SH-SY5Y (cell line): ENCODE data around the gene MYCN.

Experiments used
- GATA2 ChIP-seq: IDR thresholded peaks from 2 replicates; pipeline ENCODE4 v1.6.1; 2011; ENCODE audit warnings: mild to moderate bottlenecking, low read depth, low read length
- GATA3 ChIP-seq: IDR thresholded peaks from 2 replicates; pipeline ENCODE4 v1.6.1; 2011; ENCODE audit warnings: low read depth, mild to moderate bottlenecking, low read length, moderate library complexity

- TF ChIP-seq GATA3 = no peak
- no peak for TF ChIP-seq GATA2
These were observed 21.5 kb upstream of the MYCN start for GRCh38 chr2:15918761-15919356.
